KMS-11 (cell line): ENCODE results near the gene FAM174C.

Experiments
- H2AFZ ChIP-seq: fragments of 200-600 bp; sonication (generic); 2 replicates; pipeline ENCODE4 v1.6.1; 2016; ENCODE audit warnings: antibody characterized with exemption, mixed run types, low read depth
- H3K27ac ChIP-seq: fragments of 200-600 bp; sonication (generic); 2 replicates; pipeline ENCODE4 v1.6.1; 2016; ENCODE audit warnings: mild to moderate bottlenecking, mixed run types
- H3K27me3 ChIP-seq: fragments of 200-600 bp; sonication (generic); 2 replicates; pipeline ENCODE4 v1.6.1; 2017; ENCODE audit warnings: mild to moderate bottlenecking, low read depth, mixed run types, moderate library complexity; ENCODE audit not compliant: insufficient read depth
- H3K36me3 ChIP-seq: fragments of 200-600 bp; sonication (generic); 2 replicates; pipeline ENCODE4 v1.6.1; 2017; ENCODE audit warnings: mild to moderate bottlenecking, mixed run types; ENCODE audit not compliant: insufficient read depth
- H3K4me1 ChIP-seq: fragments of 200-600 bp; sonication (generic); 2 replicates; pipeline ENCODE4 v1.6.1; 2016; ENCODE audit warnings: mild to moderate bottlenecking, low read depth, mixed run types; ENCODE audit not compliant: poor library complexity, severe bottlenecking
- H3K4me2 ChIP-seq: fragments of 200-600 bp; sonication (generic); 2 replicates; pipeline ENCODE4 v1.7.0; 2016; ENCODE audit warnings: mild to moderate bottlenecking, mixed run types
- H3K4me3 ChIP-seq: fragments of 200-600 bp; sonication (generic); IDR thresholded peaks from 2 replicates; pipeline ENCODE4 v1.6.1; 2017; ENCODE audit warnings: low read depth, low read length, mixed read lengths; ENCODE audit not compliant: insufficient read depth
- H3K79me2 ChIP-seq: fragments of 200-600 bp; sonication (generic); 2 replicates; pipeline ENCODE4 v1.6.1; 2016; ENCODE audit warnings: low read depth, mixed run types; ENCODE audit not compliant: insufficient read depth
- H3K9ac ChIP-seq: fragments of 200-600 bp; sonication (generic); 2 replicates; pipeline ENCODE4 v1.6.1; 2016; ENCODE audit warnings: mild to moderate bottlenecking, mixed run types
- H4K20me1 ChIP-seq: fragments of 200-600 bp; sonication (generic); 2 replicates; pipeline ENCODE4 v1.6.1; 2016; ENCODE audit warnings: mild to moderate bottlenecking, mixed run types; ENCODE audit not compliant: insufficient read depth
- TF ChIP-seq, protein P1 (sequence below): fragments of 200-600 bp; sonication (generic); conservative IDR thresholded peaks from 2 replicates; pipeline ENCODE4 v1.6.1; 2017; ENCODE audit warnings: low read depth, mild to moderate bottlenecking, antibody characterized with exemption, low read length, moderate library complexity, mixed read lengths

Gene FAM174C

DNA sequence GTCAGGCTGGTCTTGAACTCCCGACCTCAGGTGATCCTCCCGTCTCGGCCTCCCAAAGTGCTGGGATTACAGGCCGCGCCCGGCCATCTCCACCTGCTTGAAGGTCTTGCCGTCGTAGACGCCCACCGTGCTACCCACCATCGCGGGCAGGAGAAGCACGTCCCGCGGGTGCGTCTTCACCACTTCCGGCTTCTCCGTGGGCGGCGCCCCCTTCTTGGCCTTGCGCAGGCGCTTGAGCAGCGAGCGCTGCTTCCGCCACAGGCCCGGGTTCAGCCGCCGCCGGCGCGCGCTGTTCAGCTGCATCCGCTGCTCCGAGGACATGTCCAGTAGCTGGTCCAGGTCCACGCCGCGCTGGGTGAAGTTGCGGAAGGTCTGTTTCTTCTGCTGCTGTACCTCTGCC lies 32.0 kb downstream of the FAM174C start:
- Histone ChIP-seq H3K9ac (no peak overlapping the region), H3K27ac (no peak overlapping the region), H3K27me3 (peaks cover 52% of the 10 kb centered on the region), H2AFZ (no peak overlapping the region), H3K4me3 (no peak overlapping the region), H4K20me1 (no peaks in the 10 kb centered on the region), H3K4me1 (peaks cover 20% of the 10 kb centered on the region), H3K79me2 (no peaks in the 10 kb centered on the region), H3K4me2 (no peak overlapping the region), H3K36me3 (no peaks in the 10 kb centered on the region)
- TF ChIP-seq, protein P1, sequence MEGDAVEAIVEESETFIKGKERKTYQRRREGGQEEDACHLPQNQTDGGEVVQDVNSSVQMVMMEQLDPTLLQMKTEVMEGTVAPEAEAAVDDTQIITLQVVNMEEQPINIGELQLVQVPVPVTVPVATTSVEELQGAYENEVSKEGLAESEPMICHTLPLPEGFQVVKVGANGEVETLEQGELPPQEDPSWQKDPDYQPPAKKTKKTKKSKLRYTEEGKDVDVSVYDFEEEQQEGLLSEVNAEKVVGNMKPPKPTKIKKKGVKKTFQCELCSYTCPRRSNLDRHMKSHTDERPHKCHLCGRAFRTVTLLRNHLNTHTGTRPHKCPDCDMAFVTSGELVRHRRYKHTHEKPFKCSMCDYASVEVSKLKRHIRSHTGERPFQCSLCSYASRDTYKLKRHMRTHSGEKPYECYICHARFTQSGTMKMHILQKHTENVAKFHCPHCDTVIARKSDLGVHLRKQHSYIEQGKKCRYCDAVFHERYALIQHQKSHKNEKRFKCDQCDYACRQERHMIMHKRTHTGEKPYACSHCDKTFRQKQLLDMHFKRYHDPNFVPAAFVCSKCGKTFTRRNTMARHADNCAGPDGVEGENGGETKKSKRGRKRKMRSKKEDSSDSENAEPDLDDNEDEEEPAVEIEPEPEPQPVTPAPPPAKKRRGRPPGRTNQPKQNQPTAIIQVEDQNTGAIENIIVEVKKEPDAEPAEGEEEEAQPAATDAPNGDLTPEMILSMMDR = no peak

DNA sequence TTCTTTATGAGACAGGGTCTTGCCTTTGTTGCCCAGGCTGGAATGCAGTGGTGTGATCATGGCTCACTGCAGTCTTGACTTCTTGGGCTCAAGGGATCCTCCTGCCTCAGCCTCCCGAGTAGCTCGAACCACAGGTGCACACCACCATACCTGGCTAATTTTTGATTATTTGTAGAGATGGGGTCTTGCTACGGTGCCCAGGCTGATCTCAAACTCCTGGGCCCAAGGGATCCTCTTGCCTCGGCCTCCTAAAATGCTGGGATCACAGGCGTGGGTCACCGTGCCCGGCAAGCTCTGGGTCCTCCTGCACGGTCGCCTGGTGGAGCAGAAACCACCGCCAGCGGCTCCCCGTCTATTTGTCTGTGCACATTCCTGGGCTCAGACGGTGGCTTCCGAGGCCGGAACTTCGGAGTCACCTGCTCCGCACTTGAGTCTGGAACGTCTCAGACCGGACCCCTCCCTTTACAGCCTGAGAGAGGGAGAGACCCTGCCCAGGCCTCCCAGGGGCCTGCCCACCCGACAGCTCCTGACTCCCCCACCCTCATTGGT lies 32.5 kb downstream of the FAM174C start:
- Histone ChIP-seq H3K9ac (no peak overlapping the region), H4K20me1 (no peaks in the 10 kb centered on the region), H3K27me3 (peaks cover 49% of the 10 kb centered on the region), H3K4me2 (no peak overlapping the region), H2AFZ (no peak overlapping the region), H3K4me3 (no peak overlapping the region), H3K36me3 (no peaks in the 10 kb centered on the region), H3K4me1 (peaks cover 23% of the 10 kb centered on the region), H3K27ac (no peak overlapping the region), H3K79me2 (no peaks in the 10 kb centered on the region)
- TF ChIP-seq, protein P1 = no peak

DNA sequence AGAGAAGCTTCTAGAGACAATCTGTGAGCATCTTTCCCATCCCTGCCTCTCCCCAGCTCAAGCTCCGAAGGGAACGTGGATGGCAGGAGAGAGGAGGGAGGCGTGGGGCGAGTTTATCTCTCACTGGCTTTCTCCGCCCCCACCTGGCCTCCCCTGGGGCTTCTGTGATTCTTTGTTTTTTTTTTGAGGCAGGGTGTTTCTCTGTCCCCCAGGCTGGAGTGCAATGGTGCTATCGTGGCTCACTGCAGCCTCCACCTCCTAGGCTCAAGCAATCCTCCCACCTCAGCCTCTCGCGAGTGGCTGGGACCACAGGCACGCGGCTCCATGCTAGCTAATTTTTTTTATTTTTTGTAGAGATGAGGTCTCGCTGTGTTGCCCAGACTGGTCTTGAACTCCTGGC lies 33.4 kb downstream of the FAM174C start:
- Histone ChIP-seq H3K36me3 (no peaks in the 10 kb centered on the region), H3K4me1 (peaks cover 15% of the 10 kb centered on the region), H3K4me2 (no peak overlapping the region), H3K9ac (no peak overlapping the region), H3K4me3 (no peak overlapping the region), H4K20me1 (no peaks in the 10 kb centered on the region), H3K27me3 (peaks cover 49% of the 10 kb centered on the region), H2AFZ (no peak overlapping the region), H3K79me2 (no peaks in the 10 kb centered on the region), H3K27ac (no peak overlapping the region)
- TF ChIP-seq, protein P1 = no peak

DNA sequence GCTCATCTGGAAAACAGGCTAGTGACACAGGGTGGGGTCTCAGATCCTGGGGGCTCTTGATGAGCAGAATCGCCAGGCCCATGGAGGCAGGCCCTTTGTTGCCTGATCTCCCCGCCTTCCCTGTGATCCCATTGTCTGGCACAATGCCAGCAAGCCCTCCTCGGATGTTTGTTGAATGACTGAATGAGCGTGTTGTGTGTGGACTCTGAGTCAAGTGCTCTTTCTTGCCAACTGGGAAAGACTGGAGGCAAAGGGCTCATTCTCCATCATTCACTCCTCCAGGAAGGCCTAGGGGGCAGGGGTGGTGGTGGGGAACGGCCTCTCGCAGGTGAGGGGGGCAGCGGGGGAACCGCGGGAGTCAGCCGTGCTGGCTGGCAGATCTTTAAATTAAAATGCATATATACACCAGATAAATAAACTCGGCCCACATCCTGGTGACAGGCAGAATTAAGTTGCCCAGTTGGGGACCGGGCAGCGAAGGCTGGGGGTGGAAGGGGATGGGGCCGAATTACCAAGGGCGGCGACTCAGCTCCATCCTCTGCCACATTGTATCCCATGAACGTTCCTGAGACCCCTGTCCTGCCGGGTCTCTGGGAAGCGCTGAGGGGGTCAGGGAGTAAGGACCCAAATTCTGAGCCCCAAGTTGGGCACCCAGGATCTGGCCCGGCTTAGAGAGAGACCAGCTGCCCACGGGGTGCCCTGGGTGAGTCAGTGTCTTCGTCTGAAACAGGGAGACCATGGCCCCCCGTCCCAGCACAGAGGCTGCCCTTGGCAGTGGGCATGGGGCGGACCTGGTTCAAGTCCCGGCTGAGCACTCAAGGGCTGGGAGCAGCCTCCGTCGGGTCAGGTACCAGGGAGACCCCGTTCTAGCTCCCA lies 34.9 kb downstream of the FAM174C start:
- Histone ChIP-seq H3K4me3 (no peak overlapping the region), H4K20me1 (no peaks in the 10 kb centered on the region), H3K4me1 (peaks cover 11% of the 10 kb centered on the region), H3K27ac (no peak overlapping the region), H3K36me3 (no peaks in the 10 kb centered on the region), H3K79me2 (no peaks in the 10 kb centered on the region), H3K9ac (no peak overlapping the region), H3K4me2 (no peak overlapping the region), H3K27me3 (peaks cover 61% of the 10 kb centered on the region), H2AFZ (no peak overlapping the region)
- TF ChIP-seq, protein P1 = no peak
